C4-2B (cell line): ENCODE data around the gene SPEM1.

Source experiments
- ZFX ChIP-seq: fragments of 450-650 bp; IDR thresholded peaks from 2 replicates; pipeline ENCODE4 v1.6.1; 2017
- TF ChIP-seq, protein P1 (sequence below): fragments of 450-650 bp; conservative IDR thresholded peaks from 2 replicates; pipeline ENCODE4 v1.5.1; 2017; ENCODE audit warnings: mild to moderate bottlenecking

DNA sequence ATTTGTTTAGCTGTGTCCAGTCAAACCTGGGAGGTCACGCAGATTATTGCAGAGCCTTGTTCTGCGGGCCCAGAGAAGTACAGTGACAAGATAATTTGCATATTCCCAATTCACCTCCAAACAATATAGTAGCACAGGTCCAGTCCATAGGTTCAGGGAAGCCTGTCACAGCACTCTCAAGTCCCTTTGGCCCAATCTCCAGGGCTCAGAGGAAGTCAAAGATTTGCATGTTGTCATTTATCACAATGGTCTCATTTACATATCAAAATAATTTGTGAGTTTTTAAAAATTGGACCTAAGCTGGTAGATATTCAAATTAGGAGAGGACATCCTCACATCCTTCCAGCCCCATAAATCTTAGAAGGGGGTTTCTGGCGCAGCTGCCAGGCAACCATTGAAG, 47.4 kb downstream of the SPEM1 start:
- TF ChIP-seq, protein P1, sequence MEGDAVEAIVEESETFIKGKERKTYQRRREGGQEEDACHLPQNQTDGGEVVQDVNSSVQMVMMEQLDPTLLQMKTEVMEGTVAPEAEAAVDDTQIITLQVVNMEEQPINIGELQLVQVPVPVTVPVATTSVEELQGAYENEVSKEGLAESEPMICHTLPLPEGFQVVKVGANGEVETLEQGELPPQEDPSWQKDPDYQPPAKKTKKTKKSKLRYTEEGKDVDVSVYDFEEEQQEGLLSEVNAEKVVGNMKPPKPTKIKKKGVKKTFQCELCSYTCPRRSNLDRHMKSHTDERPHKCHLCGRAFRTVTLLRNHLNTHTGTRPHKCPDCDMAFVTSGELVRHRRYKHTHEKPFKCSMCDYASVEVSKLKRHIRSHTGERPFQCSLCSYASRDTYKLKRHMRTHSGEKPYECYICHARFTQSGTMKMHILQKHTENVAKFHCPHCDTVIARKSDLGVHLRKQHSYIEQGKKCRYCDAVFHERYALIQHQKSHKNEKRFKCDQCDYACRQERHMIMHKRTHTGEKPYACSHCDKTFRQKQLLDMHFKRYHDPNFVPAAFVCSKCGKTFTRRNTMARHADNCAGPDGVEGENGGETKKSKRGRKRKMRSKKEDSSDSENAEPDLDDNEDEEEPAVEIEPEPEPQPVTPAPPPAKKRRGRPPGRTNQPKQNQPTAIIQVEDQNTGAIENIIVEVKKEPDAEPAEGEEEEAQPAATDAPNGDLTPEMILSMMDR = no peak
- no peak for TF ChIP-seq ZFX
